ENCODE data around the gene MX2.
"Not testable (repeated sequence)": the region's sequence is repeated elsewhere in the genome, so short reads cannot be mapped to it uniquely, and the experiment has no call there.

MX2 gene

GRCh38 chr21:41422546-41423304 lies 60.9 kb downstream of the MX2 start:
- Histone ChIP-seq H3K4me1 (ENCODE audit: control insufficient read depth, insufficient read depth, low read length) (no peaks in the 10 kb centered on the region), H3K9ac (ENCODE audit: low read length) (no peak overlapping the region), H3K4me3 (ENCODE audit: low read length) (no peak overlapping the region), H3K27me3 (ENCODE audit: control insufficient read depth, insufficient read depth, low read length) (no peaks in the 10 kb centered on the region), H3K27ac (ENCODE audit: low read depth, low read length) (no peak overlapping the region), H3K36me3 (ENCODE audit: control insufficient read depth, insufficient read depth, low read length) (no peaks in the 10 kb centered on the region)

GRCh38 chr21:41423305-41423636 lies 61.4 kb downstream of the MX2 start:
- H3K4me1 ChIP-seq (ENCODE audit: control insufficient read depth, insufficient read depth, low read length); H3K4me3 ChIP-seq (ENCODE audit: low read length); H3K27me3 ChIP-seq (ENCODE audit: control insufficient read depth, insufficient read depth, low read length); H3K27ac ChIP-seq (ENCODE audit: low read depth, low read length); H3K9ac ChIP-seq (ENCODE audit: low read length); H3K36me3 ChIP-seq (ENCODE audit: control insufficient read depth, insufficient read depth, low read length): not testable (repeated sequence)

DNA sequence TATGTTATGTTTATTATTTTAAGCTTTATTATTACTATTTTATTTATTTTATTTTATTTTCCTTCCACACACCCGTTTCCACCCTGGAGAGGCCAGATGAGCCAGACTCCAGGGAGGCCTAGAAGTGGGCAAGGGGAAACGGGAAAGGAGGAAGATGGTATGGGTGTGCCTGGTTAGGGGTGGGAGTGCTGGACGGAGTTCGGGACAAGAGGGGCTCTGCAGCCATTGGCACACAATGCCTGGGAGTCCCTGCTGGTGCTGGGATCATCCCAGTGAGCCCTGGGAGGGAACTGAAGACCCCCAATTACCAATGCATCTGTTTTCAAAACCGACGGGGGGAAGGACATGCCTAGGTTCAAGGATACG lies 63.7 kb downstream of the MX2 start:
- Histone ChIP-seq H3K27ac (ENCODE audit: low read depth, low read length) (peak overlapping the region; percentile 16), H3K9ac (ENCODE audit: low read length) (peak overlapping the region; percentile 43)

GRCh38 chr21:41425954-41426675 lies 64.3 kb downstream of the MX2 start, which contains the start of gene MX1:
Gene MX1, plus strand, starts transcription at chr21:41426239. Its CDS starts 5,832 bp downstream, at chr21:41432071.
- no peaks in the 10 kb centered on the region for H3K36me3 ChIP-seq (ENCODE audit: control insufficient read depth, insufficient read depth, low read length)
- peak within 1 kb of the TSS; percentile 43 for H3K9ac ChIP-seq (ENCODE audit: low read length)
- H3K4me1 ChIP-seq (ENCODE audit: control insufficient read depth, insufficient read depth, low read length), result no peaks in the 10 kb centered on the region
- H3K27ac ChIP-seq (ENCODE audit: low read depth, low read length), result peak within 1 kb of the TSS; percentile 16
- peak within 1 kb of the TSS; percentile 70 for H3K4me3 ChIP-seq (ENCODE audit: low read length)
- no peaks in the 10 kb centered on the region for H3K27me3 ChIP-seq (ENCODE audit: control insufficient read depth, insufficient read depth, low read length)

More for the DNA sequence above, 63.7 kb downstream of the MX2 start:
- no peaks in the 10 kb centered on the region for H3K27me3 ChIP-seq (ENCODE audit: control insufficient read depth, insufficient read depth, low read length)
- no peaks in the 10 kb centered on the region for H3K4me1 ChIP-seq (ENCODE audit: control insufficient read depth, insufficient read depth, low read length)
- peak overlapping the region; percentile 70 for H3K4me3 ChIP-seq (ENCODE audit: low read length)
- no peaks in the 10 kb centered on the region for H3K36me3 ChIP-seq (ENCODE audit: control insufficient read depth, insufficient read depth, low read length)

- Histone ChIP-seq H3K4me1 (ENCODE audit: control insufficient read depth, insufficient read depth, low read length) (no peaks in the 10 kb centered on the region), H3K27me3 (ENCODE audit: control insufficient read depth, insufficient read depth, low read length) (no peaks in the 10 kb centered on the region), H3K27ac (ENCODE audit: low read depth, low read length) (no peak overlapping the region), H3K4me3 (ENCODE audit: low read length) (peak overlapping the region; percentile 70), H3K36me3 (ENCODE audit: control insufficient read depth, insufficient read depth, low read length) (peaks cover 1% of the 10 kb centered on the region), H3K9ac (ENCODE audit: low read length) (no peak overlapping the region)
Measured at GRCh38 chr21:41426676-41427404, 65.0 kb downstream of the MX2 start.

DNA sequence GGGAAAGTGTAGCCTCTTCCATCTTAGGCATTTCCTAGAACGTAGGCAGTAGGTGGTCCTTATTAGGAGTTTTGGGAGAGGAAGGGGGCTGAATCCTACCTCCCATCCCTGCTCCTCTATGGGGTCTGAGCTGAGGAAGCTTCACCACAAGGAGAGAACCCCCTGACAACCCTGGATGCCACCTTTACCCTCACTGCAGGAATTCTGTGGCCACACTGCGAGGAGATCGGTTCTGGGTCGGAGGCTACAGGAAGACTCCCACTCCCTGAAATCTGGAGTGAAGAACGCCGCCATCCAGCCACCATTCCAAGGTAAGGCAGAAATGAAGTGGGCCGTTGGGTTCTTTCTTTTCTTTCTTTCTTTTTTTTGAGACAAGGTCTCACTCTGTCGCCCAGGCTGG lies 65.7 kb downstream of the MX2 start:
- Histone ChIP-seq H3K4me1 (ENCODE audit: control insufficient read depth, insufficient read depth, low read length) (no peaks in the 10 kb centered on the region), H3K27ac (ENCODE audit: low read depth, low read length) (no peak overlapping the region), H3K4me3 (ENCODE audit: low read length) (no peak overlapping the region), H3K27me3 (ENCODE audit: control insufficient read depth, insufficient read depth, low read length) (no peaks in the 10 kb centered on the region), H3K9ac (ENCODE audit: low read length) (no peak overlapping the region), H3K36me3 (ENCODE audit: control insufficient read depth, insufficient read depth, low read length) (peaks cover 7% of the 10 kb centered on the region)

DNA sequence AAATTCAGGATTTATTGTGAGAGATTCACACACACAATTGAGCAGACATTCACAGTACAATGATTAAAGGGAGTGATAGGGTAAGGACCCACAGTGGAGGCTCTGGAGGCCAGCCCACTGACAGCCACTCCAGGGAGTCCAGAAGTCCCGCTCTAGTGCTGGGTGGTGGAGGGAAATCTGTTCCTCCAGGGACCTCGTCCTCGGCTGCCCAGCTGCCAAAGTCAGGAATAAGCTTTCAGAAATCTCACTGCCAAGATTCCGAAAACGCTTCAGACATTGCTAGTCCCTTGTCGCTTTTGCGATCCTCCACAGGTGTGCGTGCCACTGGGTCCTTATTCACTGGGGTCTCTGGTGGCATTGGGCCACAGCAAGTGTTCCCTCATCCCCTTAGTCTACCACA lies 66.5 kb downstream of the MX2 start:
- H3K27me3 ChIP-seq (ENCODE audit: control insufficient read depth, insufficient read depth, low read length), result no peaks in the 10 kb centered on the region
- H3K4me1 ChIP-seq (ENCODE audit: control insufficient read depth, insufficient read depth, low read length), result no peaks in the 10 kb centered on the region
- no peak overlapping the region for H3K27ac ChIP-seq (ENCODE audit: low read depth, low read length)
- H3K36me3 ChIP-seq (ENCODE audit: control insufficient read depth, insufficient read depth, low read length), result peaks cover 7% of the 10 kb centered on the region
- H3K4me3 ChIP-seq (ENCODE audit: low read length), result no peak overlapping the region
- H3K9ac ChIP-seq (ENCODE audit: low read length), result no peak overlapping the region

DNA sequence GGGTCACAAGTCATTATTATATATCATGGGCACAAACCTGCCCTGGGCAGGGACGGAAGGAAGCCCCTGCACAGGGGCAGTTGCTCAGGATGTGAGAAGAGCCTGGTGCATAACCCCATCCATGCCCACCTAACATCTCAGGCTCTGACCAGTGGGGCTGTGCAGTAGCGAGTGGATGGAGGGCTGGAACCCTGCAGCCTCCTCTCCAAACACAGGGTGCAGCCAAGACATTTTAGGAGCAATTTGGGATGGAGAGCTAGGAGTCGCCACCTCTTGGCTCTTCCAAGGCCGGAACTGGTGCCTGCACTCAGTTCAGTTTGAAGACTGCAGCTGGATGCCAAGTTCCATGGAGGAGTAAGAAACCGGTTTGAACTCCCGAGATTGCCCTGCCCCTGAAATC lies 67.0 kb downstream of the MX2 start:
- no peak overlapping the region for H3K4me3 ChIP-seq (ENCODE audit: low read length)
- no peaks in the 10 kb centered on the region for H3K4me1 ChIP-seq (ENCODE audit: control insufficient read depth, insufficient read depth, low read length)
- H3K9ac ChIP-seq (ENCODE audit: low read length), result no peak overlapping the region
- H3K27ac ChIP-seq (ENCODE audit: low read depth, low read length), result no peak overlapping the region
- no peaks in the 10 kb centered on the region for H3K27me3 ChIP-seq (ENCODE audit: control insufficient read depth, insufficient read depth, low read length)
- peaks cover 12% of the 10 kb centered on the region for H3K36me3 ChIP-seq (ENCODE audit: control insufficient read depth, insufficient read depth, low read length)

DNA sequence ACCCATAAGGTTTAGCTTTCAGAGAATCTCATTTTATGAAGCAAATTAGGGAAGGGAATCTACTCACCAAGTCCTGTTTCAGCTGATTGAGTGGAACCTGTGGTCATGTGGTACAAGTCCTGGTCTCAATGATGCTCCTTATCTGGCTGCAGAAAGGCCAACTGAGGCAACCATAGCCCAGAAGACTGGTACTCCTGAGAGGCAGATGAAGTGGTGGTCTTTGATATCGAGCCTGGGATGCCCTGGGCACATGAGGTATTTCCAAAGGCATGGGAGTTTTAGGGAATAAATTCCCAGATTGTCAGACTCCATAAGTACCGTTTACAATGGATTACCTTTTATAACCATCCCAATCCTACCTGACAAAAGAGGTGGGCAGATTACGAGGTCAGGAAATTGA lies 67.5 kb downstream of the MX2 start:
- Histone ChIP-seq H3K4me3 (ENCODE audit: low read length) (no peak overlapping the region), H3K9ac (ENCODE audit: low read length) (no peak overlapping the region), H3K27me3 (ENCODE audit: control insufficient read depth, insufficient read depth, low read length) (no peaks in the 10 kb centered on the region), H3K27ac (ENCODE audit: low read depth, low read length) (no peak overlapping the region), H3K4me1 (ENCODE audit: control insufficient read depth, insufficient read depth, low read length) (no peaks in the 10 kb centered on the region), H3K36me3 (ENCODE audit: control insufficient read depth, insufficient read depth, low read length) (peaks cover 13% of the 10 kb centered on the region)

DNA sequence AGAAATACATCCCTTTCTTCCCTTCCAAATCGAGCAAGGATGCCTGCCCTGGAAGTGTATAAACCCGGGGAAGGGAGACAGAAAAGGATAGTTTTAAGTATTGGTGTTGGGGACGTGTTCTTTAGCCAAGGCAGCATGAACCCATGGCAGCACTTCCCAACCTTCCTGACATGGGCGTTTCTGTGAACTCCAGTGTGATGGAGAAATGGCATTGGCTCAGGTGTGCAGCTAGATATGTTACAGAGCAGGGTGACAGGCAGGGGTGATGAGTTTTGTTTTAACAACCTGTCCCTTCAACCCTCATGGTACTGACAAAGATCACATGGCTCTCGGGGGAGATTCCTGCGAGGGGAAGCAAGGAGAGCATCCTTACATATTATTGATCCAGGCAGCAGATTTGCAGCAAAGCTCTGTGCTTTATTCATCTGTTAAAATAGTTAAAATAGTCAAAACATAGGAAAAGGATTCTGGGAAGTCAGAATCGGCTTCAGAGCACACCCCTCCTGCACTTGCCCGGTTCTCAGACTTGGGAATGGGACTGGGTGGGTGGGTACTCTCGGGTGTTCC lies 68.2 kb downstream of the MX2 start:
- Histone ChIP-seq H3K36me3 (ENCODE audit: control insufficient read depth, insufficient read depth, low read length) (peaks cover 17% of the 10 kb centered on the region), H3K4me1 (ENCODE audit: control insufficient read depth, insufficient read depth, low read length) (no peaks in the 10 kb centered on the region), H3K4me3 (ENCODE audit: low read length) (no peak overlapping the region), H3K9ac (ENCODE audit: low read length) (no peak overlapping the region), H3K27ac (ENCODE audit: low read depth, low read length) (no peak overlapping the region), H3K27me3 (ENCODE audit: control insufficient read depth, insufficient read depth, low read length) (no peaks in the 10 kb centered on the region)

- H3K27ac ChIP-seq (ENCODE audit: low read depth, low read length), result no peak overlapping the region
- no peaks in the 10 kb centered on the region for H3K27me3 ChIP-seq (ENCODE audit: control insufficient read depth, insufficient read depth, low read length)
- peaks cover 24% of the 10 kb centered on the region for H3K36me3 ChIP-seq (ENCODE audit: control insufficient read depth, insufficient read depth, low read length)
- H3K4me1 ChIP-seq (ENCODE audit: control insufficient read depth, insufficient read depth, low read length), result no peaks in the 10 kb centered on the region
- H3K9ac ChIP-seq (ENCODE audit: low read length), result no peak overlapping the region
- no peak overlapping the region for H3K4me3 ChIP-seq (ENCODE audit: low read length)
Measured at GRCh38 chr21:41431788-41432548, 70.1 kb downstream of the MX2 start.
